GM04504 (cell line): Measurements from ENCODE around the gene TMCO1.
"Not testable (repeated sequence)": the region's sequence is repeated elsewhere in the genome, so short reads cannot be mapped to it uniquely, and the experiment has no call there.

Experiments
- DNase-seq: peaks from one replicate; pipeline ENCODE4 v3.0.0-alpha.2; 2012; ENCODE audit warnings: low read depth

The TMCO1 gene, protein sequence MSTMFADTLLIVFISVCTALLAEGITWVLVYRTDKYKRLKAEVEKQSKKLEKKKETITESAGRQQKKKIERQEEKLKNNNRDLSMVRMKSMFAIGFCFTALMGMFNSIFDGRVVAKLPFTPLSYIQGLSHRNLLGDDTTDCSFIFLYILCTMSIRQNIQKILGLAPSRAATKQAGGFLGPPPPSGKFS

DNA sequence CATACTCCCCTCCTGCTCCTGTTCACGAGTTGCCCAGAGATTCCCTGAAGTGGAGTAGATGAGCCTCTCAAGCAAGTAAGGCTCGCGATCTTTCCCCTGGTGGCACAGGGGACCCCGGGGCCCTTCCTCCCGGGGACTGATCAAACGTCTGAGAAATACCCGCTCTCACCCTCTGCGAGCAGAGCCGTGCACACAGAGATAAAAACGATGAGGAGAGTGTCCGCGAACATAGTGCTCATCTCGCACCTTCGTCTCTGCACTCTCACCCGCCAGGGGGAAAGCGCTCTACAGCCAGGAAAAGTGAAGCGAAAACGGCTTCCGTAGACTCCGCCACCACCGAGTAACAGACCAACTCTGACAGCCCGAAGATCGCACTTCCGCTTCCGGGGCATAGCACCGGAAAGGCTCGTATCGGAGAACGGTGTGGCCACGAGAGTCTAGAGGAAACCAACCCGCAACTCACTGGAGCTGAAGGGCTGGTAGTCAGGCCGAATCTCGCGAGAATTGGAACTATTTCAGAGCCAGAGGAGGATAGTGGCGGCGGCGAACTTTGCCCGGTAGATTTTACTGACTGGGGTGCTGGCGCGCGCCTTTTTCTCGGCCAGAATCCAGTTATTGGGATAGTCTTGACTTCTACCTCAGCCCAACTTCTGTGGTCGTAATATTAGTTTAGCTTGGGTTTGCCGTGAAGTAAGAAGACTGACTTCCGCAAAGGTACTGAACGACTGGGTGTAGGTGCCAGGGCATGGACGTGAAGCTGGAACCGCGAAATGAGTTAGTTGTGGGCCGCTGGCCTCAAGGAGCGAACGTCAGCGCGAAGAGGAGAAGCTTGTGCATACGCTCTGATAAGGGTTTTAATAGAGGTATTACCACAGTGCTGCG, at the start of gene TMCO1:
TMCO1 (minus strand) TSS at position 356 of the 882 bp plus-strand sequence; CDS start at position 239, 117 bp downstream.
- DNase-seq, result peak; percentile 98

DNA sequence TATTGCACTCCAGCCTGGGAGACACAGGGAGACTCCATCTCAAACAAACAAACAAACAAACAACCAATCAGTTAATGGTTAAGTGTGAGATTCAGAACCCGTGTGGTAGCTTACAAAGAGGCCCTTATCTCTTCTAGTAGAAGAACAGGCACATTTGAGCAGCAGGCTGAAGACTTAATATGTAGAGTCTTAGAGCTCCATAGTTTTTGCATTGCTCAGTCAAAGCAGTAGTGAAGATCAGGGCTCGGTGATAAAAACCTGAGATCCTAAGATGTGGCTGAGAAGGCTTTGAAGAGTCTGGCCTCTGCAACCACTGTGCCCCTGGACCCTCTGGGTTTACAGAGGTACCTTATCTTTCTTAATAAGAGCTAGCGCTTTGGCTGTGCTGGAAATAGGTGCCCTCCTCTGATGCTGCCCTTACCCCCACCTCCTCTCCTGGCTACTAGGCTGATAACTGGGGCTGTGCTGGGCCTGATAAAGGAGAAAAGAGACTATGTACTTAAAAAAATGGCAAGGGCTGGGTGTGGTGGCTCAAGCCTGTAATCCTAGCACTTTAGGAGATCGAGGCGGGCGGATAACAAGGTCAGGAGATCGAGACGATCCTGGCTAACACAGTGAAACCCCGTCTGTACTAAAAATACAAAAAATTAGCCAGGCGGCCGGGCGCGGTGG, 48.3 kb upstream of the TMCO1 start:
- DNase-seq, result no peak

DNA sequence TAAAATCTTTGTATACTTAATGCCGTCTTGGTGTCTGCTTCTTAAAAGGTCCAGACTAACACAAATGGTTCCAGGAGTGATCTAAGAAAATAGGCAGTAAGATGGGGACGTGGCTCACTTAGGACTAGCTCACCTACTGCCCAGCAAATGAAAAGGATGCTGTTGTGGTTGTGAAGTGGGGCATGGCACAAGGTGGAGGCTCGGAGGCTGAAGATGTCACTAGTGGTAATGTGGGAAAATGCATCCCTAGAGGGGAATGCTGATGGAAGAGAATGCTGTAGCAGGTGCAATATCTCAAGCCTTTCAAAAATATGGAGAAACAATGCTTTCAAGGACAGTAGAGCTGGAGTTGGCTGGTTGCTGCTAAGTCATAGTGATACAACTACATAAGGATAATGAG, 47.5 kb upstream of the TMCO1 start:
- no peak for DNase-seq

DNA sequence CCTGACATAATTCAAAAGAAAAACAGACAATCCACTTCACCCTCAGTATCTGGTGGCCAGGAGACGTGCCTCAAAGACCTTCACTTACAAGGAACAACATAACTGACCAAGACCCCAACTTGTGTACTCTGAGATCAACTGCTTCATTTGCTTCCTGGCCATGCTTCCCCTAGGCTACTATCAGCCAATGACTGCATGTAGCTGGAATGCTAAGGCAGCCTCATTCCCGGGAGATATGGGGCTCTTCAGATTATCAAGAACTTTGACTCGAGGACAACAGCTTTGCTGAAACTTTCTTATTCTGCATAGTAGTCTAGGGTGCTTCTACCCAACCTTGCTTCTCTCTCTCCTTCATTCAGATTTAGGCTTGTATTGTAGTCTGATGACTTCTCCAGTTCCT, 47.1 kb upstream of the TMCO1 start:
- no peak for DNase-seq

DNA sequence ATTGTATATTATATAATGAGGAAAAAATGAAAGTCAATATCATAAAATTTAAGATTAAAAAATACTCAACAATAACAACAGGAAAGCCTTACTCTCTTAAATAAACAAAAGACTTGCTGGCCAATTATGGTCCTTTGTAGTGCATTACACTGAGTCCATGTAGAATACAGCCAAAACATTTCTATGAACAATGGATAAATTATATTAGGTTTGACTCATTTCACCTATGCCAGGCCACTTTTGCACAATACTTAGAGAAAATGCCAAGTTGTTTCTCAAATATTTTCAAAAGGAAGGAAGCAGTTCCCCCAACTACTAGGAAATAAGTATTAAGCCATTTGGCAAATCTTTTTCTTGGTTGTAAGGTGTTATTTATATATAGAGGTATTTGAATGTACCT, 38.9 kb upstream of the TMCO1 start:
- DNase-seq, result no peak

DNA sequence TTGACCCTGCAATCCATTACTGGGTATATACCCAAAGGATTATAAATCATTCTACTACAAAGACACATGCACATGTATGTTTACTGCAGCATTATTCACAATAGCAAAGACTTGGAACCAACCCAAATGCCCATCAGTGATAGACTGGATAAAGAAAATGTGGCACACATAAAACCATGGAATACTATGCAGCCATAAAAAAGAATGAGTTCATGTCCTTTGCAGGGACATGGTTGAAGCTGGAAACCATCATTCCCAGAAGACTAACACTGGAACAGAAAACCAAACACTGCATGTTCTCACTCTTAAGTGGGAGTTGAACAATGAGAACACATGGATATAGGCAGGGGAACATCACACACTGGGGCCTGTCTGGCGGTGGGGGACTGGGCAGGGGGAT, 35.8 kb upstream of the TMCO1 start:
- not testable (repeated sequence) for DNase-seq

DNA sequence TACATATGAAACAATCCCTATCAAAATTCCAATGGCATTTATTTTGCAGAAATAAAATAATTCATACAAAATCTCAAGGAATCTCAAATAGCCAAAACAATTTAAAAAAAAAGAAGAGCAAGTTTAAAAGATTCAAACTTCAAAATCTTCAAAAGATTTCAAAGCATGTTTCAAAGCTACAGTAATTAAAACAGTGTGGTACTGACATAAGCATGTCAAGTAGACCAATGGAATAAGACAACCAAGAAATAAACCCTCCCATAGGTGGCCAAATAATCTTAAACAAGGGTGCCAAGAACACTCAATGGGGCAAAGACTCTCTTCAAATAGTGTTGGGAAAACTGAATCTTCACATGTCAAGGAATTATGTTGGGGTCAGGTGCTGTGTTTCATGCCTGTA, 30.7 kb upstream of the TMCO1 start:
- DNase-seq, result no peak

DNA sequence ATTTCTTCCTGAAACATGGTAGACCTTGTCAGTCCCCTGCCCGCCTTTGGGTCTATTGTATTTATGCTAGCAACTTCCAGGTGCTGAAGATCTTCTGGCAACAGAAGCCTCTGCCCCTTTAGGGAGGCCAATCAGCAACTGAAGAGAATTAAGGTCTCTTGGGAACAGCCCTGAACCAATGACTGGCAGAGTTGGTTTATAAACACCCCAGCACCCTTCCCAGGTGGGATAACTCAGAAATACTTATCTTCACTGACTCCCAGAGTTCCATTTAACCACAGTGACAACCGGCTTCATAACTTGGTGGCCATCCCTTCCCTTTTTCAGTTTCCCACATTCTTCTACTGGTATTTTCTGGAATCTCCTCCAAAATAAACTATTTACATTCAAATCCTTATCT, 27.2 kb upstream of the TMCO1 start:
- DNase-seq, result no peak

DNA sequence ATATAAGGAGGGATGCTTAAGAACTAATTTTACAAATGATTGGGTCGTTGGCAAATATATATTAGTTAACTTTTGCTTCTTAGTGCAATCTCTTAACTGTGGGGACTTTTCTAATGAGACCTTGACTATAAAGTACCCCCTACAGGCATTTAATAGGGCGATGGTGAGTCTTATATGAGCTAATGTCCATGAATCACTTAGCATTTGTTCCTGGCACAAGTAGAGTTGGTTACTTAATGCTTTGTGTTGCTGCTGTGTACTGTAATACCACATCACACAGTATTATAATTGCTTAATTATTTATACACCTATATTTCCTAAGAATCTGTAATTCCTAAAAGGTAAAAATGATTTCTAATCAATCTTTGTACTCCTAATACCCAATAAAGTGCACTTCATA, 25.3 kb upstream of the TMCO1 start:
- DNase-seq, result no peak

DNA sequence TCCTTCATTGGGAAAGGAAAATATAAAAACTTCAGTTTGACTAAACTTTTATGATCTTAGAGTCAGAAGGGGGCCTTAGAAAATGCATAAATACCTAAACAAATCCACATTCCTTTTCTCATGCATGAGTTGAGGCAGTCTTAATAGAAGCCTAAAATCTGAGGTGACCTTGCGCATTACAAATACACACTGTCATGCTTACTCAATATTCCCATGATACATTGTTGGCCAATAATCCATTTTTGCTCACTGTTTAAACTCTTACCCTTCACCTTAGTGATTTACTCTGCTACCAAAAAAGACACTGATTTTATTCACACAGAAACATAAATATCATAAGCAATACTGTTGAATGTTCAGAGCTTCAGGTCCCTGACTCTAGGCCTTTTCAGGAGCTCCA, 19.1 kb upstream of the TMCO1 start:
- no peak for DNase-seq

DNA sequence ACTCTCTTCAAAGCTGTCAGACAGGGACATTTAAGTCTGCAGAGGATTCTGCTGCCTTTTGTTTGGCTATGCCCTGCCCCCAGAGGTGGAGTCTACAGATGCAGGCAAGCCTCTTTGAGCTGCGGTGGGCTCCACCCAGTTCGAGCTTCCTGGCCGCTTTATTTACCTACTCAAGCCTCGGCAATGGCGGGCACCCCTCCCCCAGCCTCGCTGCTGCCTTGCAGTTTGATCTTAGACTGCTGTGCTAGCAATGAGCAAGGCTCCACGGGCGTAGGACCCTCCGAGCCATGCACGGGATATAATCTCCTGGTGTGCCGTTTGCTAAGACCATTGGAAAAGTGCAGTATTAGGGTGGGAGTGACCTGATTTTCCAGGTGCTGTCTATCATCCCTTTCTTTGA, 14.9 kb upstream of the TMCO1 start:
- not testable (repeated sequence) for DNase-seq

DNA sequence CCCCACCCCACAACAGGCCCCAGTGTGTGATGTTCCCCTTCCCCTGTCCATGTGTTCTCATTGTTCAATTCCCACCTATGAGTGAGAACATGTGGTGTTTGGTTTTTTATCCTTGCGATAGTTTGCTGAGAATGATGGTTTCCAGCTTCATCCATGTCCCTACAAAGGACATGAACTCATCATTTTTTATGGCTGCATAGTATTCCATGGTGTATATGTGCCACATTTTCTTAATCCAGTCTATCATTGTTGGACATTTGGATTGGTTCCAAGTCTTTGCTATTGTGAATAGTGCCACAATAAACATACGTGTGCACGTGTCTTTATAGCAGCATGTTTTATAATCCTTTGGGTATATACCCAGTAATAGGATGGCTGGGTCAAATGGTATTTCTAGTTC, 9.5 kb upstream of the TMCO1 start:
- not testable (repeated sequence) for DNase-seq

DNA sequence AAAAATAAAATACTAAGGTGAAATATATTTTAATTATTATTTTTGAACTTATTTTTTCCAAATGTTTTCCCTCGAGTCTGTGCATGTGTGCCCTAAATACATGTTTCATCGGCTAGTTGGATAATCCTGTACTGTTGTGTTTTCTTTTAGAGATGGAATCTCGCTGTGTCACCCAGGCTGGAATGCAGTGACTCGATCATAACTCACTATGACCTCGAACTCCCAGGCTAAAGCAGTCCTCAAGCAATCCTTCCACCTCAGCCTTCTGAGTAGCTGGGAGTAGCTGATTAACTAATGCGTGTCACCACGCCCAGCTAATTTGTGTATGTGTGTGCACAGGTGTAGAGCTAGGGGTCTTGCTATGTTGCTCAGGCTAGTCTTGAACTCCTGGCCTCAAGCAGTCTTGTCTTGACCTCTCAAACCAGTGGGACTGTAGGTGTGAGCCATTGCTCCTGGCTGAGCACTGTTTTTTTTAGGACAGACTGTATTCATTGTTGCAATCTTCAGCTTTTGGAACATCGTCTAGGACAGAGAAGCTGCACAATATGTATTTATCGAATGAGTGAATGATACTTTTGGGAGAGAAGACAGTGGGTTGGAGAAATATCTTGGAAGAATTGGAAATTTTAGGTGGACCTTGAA, 4.8 kb upstream of the TMCO1 start:
- DNase-seq, result peak; percentile 56

DNA sequence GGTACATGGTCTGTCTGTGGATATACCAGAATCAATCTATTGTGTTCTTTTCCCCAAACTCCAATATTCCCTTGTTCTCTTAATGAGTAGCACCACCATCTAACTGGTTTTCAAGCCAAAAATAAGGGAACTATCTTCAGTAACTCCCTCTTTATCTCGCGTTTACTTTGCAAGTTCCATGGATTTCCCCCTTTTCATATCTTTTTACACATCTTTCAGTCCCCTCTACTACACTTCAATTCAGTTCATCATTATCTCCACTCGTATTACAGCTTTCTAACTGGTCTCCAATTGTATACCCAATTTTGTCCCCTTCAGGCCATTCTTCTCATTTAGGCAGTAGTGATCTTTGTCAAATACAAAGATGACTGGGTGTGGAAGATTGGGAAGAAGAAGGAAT, 4.1 kb upstream of the TMCO1 start:
- DNase-seq, result no peak

DNA sequence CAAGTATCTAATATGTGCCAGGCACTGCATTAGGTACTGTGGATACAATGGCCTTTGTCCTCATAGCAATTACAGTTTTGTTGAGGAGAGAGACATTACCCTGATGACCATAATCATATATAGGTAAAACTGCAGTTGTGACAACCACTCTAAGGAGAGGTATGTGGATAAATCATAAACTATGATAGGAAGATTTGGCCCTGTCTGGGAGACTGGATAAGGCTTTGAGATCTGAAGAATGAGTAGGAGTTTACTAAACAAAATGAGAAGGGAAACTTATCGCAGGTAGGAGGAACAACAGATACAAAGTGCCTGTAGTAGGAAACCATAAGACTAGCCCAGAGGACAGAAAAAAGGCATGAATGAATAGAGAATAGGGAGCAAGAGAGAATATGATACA, 4.4 kb downstream of the TMCO1 start:
- no peak for DNase-seq

DNA sequence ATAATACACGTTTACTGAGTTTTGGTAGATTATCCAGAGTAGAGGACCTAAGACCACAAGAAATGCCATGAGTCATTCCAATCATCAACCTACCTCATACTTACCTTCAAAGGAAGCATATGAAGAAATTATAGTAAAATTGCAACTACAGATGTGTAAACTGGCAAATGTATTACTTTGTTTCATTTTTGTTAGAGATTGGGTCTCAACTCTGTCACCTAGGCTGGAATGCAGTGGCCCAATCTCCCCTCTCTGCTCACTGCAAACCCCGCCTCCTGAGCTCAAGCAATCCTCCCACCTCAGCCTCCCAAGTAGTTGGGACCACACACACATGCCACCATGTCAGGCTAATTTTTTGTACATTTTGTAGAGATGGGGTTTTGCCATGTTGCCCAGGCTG, 5.2 kb downstream of the TMCO1 start:
- DNase-seq, result no peak

DNA sequence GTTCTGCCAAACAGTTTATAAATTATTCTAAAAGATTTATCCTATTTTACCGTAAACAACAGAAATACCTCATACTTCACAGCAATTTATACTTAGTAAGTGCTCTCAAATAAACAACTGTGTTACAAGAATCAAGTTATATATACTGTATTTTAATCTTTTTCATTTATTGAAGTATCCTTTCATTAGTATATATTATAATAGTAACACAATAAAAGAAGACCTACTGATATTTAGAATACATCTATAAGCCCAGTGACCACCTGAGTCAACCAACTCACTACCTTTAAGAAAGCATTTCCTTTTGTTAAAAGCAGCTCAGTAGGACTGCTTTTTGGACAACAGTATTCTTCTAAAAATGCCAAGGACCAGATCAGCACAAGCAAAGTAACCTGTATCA, 5.9 kb downstream of the TMCO1 start:
- DNase-seq, result no peak

DNA sequence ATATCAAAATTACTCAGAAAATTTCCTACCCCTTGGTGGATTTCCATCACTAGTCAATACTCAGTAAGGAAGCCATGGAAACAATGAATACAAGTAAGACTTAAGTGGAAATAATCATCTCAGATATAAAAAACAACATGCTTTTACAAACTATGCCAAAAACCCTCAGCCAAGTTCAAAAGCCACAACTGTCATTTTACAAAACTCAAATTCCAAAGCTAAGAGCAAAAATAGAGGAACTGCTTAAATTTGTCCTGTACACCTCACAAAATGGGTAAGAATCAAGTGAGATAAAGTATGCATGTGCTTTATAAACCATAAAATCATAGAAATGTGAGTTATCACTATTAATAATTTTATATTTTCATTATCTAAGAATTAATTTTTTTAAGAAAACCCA, 9.6 kb downstream of the TMCO1 start:
- no peak for DNase-seq

DNA sequence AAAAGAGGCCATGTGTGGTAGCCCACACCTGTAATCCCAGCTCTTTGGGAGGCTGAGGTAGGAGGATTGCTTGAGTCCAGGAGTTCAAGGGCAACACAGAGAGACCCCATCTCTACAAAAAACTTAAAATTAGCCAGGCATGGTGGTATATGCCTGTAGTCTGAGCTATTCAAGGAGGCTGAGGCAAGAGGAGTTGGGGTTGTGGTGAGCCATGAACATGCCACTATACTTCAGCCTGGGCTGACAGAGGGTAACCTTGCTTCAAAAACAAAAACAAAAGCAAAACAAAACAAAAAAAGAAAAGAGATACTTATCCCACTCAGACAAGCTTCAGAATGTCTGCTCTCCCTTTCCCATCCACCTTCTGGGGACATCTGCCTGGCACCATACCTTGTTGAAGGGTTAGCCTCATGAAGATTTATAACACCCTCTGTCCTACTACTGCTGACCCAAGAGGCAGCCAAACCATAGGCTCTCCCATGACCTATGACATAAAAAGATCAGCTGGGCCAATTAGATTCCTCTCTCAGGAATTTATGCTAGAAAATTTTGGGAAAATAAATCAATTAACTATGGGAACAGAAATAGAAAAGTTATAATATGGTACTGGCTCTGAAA, 13.2 kb downstream of the TMCO1 start:
- no peak for DNase-seq

DNA sequence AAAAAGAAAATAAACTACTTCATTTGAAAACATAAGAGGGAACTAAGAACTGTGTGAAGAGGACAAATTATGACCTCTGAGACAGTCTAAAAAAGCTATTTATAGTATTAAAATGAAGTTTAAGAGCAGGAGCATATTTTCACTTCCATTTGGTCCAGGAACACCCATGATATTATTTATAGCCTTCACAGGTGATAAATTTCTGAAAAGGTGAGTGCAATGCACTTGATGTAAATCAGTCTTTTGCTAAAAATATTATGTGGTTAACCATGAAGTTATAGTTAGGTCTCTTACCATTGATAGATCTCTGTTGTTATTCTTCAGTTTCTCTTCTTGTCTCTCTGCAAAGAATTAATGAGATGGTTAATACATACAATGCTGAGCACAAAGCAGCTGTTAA, 14.7 kb downstream of the TMCO1 start:
- no peak for DNase-seq

DNA sequence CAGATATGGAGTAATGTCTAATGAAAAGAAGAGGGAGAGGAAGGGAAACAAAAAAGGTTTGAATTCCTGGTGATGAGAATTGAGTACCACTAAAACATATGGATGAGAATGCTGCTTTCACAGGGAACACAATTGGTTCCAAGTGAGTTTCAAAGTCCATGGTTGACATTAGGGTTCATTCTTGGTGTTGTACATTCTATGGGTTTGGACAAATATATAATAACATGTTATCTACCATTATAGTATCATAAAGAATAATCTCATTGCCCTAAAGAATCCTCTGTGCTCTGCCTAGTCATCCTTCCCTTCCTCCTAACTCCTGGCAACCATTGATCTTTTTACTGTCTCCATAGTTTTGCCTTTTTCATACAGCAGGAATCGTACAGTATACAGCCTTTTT, 20.1 kb downstream of the TMCO1 start:
- DNase-seq, result no peak
